A549 (cell line): ENCODE data around the gene RBP7. TPM values are rescaled to one million over a fixed set of nuclear protein-coding genes. Genes with fewer than 3 reads are reported as not detected.

Source experiments
- ATAC-seq, 2 experiments: fragments of 200-7000 bp in 1 of 2; fragments of >200 bp in 1 of 2; cut with Nextera tagmentation in 1 of 2; cut with Tn5 transposase in 1 of 2; 3 replicates each; pipeline versions ENCODE4 v1.8.0 to v1.9.1; 2018 to 2020; ENCODE audit warnings: mild to moderate bottlenecking in 1 of 2, moderate library complexity in 1 of 2
- CTCF ChIA-PET: fragments of 300-600 bp; sonication (Branson Sonifier 250); formaldehyde crosslinking; extraction: SDS; loops from one replicate; lab custom pipeline; 2021; ENCODE audit warnings: antibody characterized with exemption, inconsistent platforms; lab: Yijun Ruan, JAX
- POLR2A ChIA-PET: fragments of 350-600 bp; formaldehyde crosslinking; extraction: SDS; loops from one replicate; lab custom pipeline; 2021; ENCODE audit warnings: antibody characterized with exemption, inconsistent platforms; lab: Yijun Ruan, JAX
- DNase-seq, 2 experiments: peaks; one replicate each; pipeline versions ENCODE4 v3.0.0 to v3.0.0-alpha.2; 2011 to 2016; ENCODE audit warnings: low read depth in 1 of 2, low spot score in 1 of 2
- FAIRE-seq: peaks from 2 replicates; lab custom pipeline; 2011; peaks lifted over from hg19 to GRCh38; lab: Jason Lieb, UNC
- H3K27ac ChIP-seq, 2 experiments: fragments of >200 bp; sonication (Bioruptor Twin); formaldehyde crosslinking; 3 replicates each; pipeline ENCODE4 v1.5.1; 2016 to 2017
- H3K4me1 ChIP-seq: fragments of >200 bp; sonication (Bioruptor Twin); formaldehyde crosslinking; 3 replicates; pipeline ENCODE4 v1.6.1; 2016
- H3K4me2 ChIP-seq: fragments of >200 bp; sonication (Bioruptor Twin); formaldehyde crosslinking; 3 replicates; pipeline ENCODE4 v1.6.1; 2016
- H3K4me3 ChIP-seq: fragments of >200 bp; sonication (Bioruptor Twin); formaldehyde crosslinking; 3 replicates; pipeline ENCODE4 v1.5.1; 2016
- H3K9me3 ChIP-seq: fragments of >200 bp; sonication (Bioruptor Twin); formaldehyde crosslinking; 3 replicates; pipeline ENCODE4 v1.6.1; 2016
- BHLHE40 ChIP-seq: IDR thresholded peaks from 2 replicates; pipeline ENCODE4 v1.6.1; 2012; ENCODE audit warnings: low read depth, low read length, inconsistent platforms
- CBX2 ChIP-seq: fragments of 200-600 bp; sonication (generic); IDR thresholded peaks from 2 replicates; pipeline ENCODE4 v1.6.1; 2016; ENCODE audit warnings: low read depth, mild to moderate bottlenecking, borderline replicate concordance
- CEBPB ChIP-seq, 2 experiments: fragments of >200 bp in 1 of 2; sonication (Bioruptor Twin) in 1 of 2; formaldehyde crosslinking in 1 of 2; IDR thresholded peaks; 2 replicates each; pipeline ENCODE4 v1.6.1; 2012 to 2016
- CHD2 ChIP-seq: fragments of 150-350 bp; IDR thresholded peaks from 2 replicates; pipeline ENCODE4 v1.6.1; 2014; ENCODE audit warnings: low read length; ENCODE audit not compliant: partially characterized antibody
- EHF ChIP-seq: fragments of 250-450 bp; sonication (Bioruptor Pico); IDR thresholded peaks from 2 replicates; pipeline ENCODE4 v1.5.0; 2020; ENCODE audit warnings: mild to moderate bottlenecking
- FOSB ChIP-seq: fragments of 250-450 bp; sonication (Bioruptor Pico); IDR thresholded peaks from 2 replicates; pipeline ENCODE4 v1.5.0; 2020; ENCODE audit warnings: mild to moderate bottlenecking, moderate library complexity
- HDAC2 ChIP-seq: fragments of 200-600 bp; sonication (generic); IDR thresholded peaks from 2 replicates; pipeline ENCODE4 v1.6.1; 2016
- HOXB13 ChIP-seq: fragments of 250-450 bp; sonication (Bioruptor Pico); IDR thresholded peaks from 2 replicates; pipeline ENCODE4 v1.5.0; 2020; ENCODE audit warnings: low read depth, mild to moderate bottlenecking, moderate library complexity
- KDM5A ChIP-seq: fragments of 200-600 bp; sonication (generic); IDR thresholded peaks from 2 replicates; pipeline ENCODE4 v1.6.1; 2016; ENCODE audit warnings: antibody characterized with exemption, mild to moderate bottlenecking
- MYC ChIP-seq: IDR thresholded peaks from 2 replicates; pipeline ENCODE4 v1.6.1; 2012; ENCODE audit warnings: mild to moderate bottlenecking, inconsistent platforms, low read length, improper control_type of control experiment, borderline replicate concordance
- NPAS2 ChIP-seq: fragments of 250-450 bp; sonication (Bioruptor Pico); IDR thresholded peaks from 2 replicates; pipeline ENCODE4 v1.8.0; 2022; ENCODE audit warnings: mild to moderate bottlenecking, moderate library complexity, borderline replicate concordance
- PHF8 ChIP-seq: fragments of 200-600 bp; sonication (generic); IDR thresholded peaks from 2 replicates; pipeline ENCODE4 v1.6.1; 2016; ENCODE audit warnings: low read depth, mild to moderate bottlenecking, antibody characterized with exemption, moderate library complexity, borderline replicate concordance
- RAD21 ChIP-seq, 2 experiments: fragments of >200 bp in 1 of 2; sonication (Bioruptor Twin) in 1 of 2; formaldehyde crosslinking in 1 of 2; IDR thresholded peaks in 1 of 2; conservative IDR thresholded peaks in 1 of 2; 2 replicates in 1 of 2; 3 replicates in 1 of 2; pipeline ENCODE4 v1.6.1; 2012 to 2018; ENCODE audit warnings: inconsistent platforms in 1 of 2
- RARB ChIP-seq: fragments of 250-450 bp; sonication (Bioruptor Pico); IDR thresholded peaks from 2 replicates; pipeline ENCODE4 v1.8.0; 2021; ENCODE audit warnings: mild to moderate bottlenecking, moderate library complexity
- REST ChIP-seq: fragments of 200-600 bp; sonication (generic); IDR thresholded peaks from 2 replicates; pipeline ENCODE4 v1.6.1; 2016; ENCODE audit warnings: antibody characterized with exemption, mild to moderate bottlenecking, moderate library complexity
- RNF2 ChIP-seq: fragments of 200-600 bp; sonication (generic); IDR thresholded peaks from 2 replicates; pipeline ENCODE4 v1.6.1; 2016; ENCODE audit warnings: low read depth, mild to moderate bottlenecking, antibody characterized with exemption, moderate library complexity, borderline replicate concordance
- TFCP2L1 ChIP-seq: fragments of 250-450 bp; sonication (Bioruptor Pico); IDR thresholded peaks from 2 replicates; pipeline ENCODE4 v1.5.0; 2021; ENCODE audit warnings: mild to moderate bottlenecking
- TP53 ChIP-seq: fragments of 250-450 bp; sonication (Bioruptor Pico); IDR thresholded peaks from 2 replicates; pipeline ENCODE4 v1.5.0; 2021; ENCODE audit warnings: mild to moderate bottlenecking, moderate library complexity
- USF2 ChIP-seq: fragments of 450-650 bp; IDR thresholded peaks from 2 replicates; pipeline ENCODE4 v1.6.1; 2014; ENCODE audit warnings: antibody characterized with exemption
- ZC3H11A ChIP-seq: fragments of 450-650 bp; IDR thresholded peaks from 2 replicates; pipeline ENCODE4 v1.6.1; 2014; ENCODE audit warnings: antibody characterized with exemption, mild to moderate bottlenecking
- ZFP36 ChIP-seq: fragments of 450-650 bp; IDR thresholded peaks from 2 replicates; pipeline ENCODE4 v1.6.1; 2014; ENCODE audit warnings: borderline replicate concordance; ENCODE audit not compliant: partially characterized antibody
- ZNF302 ChIP-seq: fragments of 250-450 bp; sonication (Bioruptor Pico); IDR thresholded peaks from 2 replicates; pipeline ENCODE4 v1.9.0; 2021; ENCODE audit warnings: inconsistent platforms, mild to moderate bottlenecking, moderate library complexity
- ZSCAN20 ChIP-seq: fragments of 250-450 bp; sonication (Bioruptor Pico); IDR thresholded peaks from 2 replicates; pipeline ENCODE4 v1.8.0; 2022; ENCODE audit warnings: mild to moderate bottlenecking, moderate library complexity
- WGBS: methylation state at CpG from one replicate; pipeline ENCODE4 v1.1.6; 2017; ENCODE audit errors: missing lambda C conversion rate; 5-methylcytosine and 5-hydroxymethylcytosine counted together
- polyA plus RNA-seq, 4 experiments: library from polyadenylated mRNA; depleted of rRNA in 3 of 4; stranded (reverse); fragments of >200 nt; fragmentation: RNase III in 1 of 4; extraction: RNeasy Plus Mini Kit Qiagen cat#74134 plus additional on column Dnase treatment in 1 of 4; gene quantifications; 2 replicates in 3 of 4; 3 replicates in 1 of 4; pipeline ENCODE4 v1.2.3, GENCODE V29; 2011 to 2017
- TF ChIP-seq, protein P1 (sequence below): fragments of >200 bp; sonication (Bioruptor Twin); formaldehyde crosslinking; IDR thresholded peaks from 3 replicates; pipeline ENCODE4 v1.5.1; 2016
- TF ChIP-seq, protein P2 (sequence below): fragments of >200 bp; sonication (Bioruptor Twin); formaldehyde crosslinking; IDR thresholded peaks from 3 replicates; pipeline ENCODE4 v1.6.1; 2016
- TF ChIP-seq, protein P3 (sequence below): fragments of 250-450 bp; sonication (Bioruptor Pico); IDR thresholded peaks from 2 replicates; pipeline ENCODE4 v1.5.0; 2021; ENCODE audit warnings: mild to moderate bottlenecking, moderate library complexity, borderline replicate concordance

RBP7 gene
- polyA plus RNA-seq, 2 of the 4 experiments (the other 2 are of a cell fraction): 3.2 to 3.5 TPM

DNA sequence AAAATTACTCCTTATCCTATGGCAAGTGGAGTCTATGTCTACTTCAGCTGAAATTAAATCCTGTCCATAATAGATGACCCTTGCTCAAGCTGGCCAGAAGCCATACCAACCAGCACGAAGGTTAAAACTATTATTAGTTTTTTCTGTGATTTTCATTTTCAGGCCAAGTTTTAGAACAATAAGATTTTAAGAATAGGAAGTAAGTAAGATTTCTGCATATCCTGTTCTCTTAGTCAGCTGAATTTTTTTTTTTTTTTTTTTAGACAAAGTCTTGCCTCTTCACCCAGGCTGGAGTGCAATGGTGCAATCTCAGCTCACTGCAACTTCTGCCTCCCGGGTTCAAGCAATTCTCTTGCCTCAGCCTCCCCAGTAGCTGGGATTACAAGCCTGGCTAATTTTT lies 6.1 kb upstream of the RBP7 start:
- POLR2A ChIA-PET: no interaction called here
- no peak overlapping the region for H3K4me3 ChIP-seq
- H3K9me3 ChIP-seq: no peaks in the 10 kb centered on the region
- H3K27ac ChIP-seq: no peak overlapping the region
- ATAC-seq: no peak
- no peak for DNase-seq
- no peak overlapping the region for H3K4me2 ChIP-seq
- FAIRE-seq: no peak
- WGBS: 43% methylated on average over 2 of the region's 2 CpGs
- CTCF ChIA-PET: interaction anchor here (0.6 kb wide), 1 partner anchor 108 kb away, joined by 3 read pairs; no protein-coding TSS in a partner anchor
- H3K4me1 ChIP-seq: no peaks in the 10 kb centered on the region
- TF ChIP-seq, protein P1, sequence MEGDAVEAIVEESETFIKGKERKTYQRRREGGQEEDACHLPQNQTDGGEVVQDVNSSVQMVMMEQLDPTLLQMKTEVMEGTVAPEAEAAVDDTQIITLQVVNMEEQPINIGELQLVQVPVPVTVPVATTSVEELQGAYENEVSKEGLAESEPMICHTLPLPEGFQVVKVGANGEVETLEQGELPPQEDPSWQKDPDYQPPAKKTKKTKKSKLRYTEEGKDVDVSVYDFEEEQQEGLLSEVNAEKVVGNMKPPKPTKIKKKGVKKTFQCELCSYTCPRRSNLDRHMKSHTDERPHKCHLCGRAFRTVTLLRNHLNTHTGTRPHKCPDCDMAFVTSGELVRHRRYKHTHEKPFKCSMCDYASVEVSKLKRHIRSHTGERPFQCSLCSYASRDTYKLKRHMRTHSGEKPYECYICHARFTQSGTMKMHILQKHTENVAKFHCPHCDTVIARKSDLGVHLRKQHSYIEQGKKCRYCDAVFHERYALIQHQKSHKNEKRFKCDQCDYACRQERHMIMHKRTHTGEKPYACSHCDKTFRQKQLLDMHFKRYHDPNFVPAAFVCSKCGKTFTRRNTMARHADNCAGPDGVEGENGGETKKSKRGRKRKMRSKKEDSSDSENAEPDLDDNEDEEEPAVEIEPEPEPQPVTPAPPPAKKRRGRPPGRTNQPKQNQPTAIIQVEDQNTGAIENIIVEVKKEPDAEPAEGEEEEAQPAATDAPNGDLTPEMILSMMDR: no peak
- TF ChIP-seq RNF2 (no peak), ZNF302 (CRISPR knock-in tag) (no peak), FOSB (CRISPR knock-in tag) (no peak), RAD21 (conservative IDR thresholded peaks at IDR 0.05 in 1 of 2, IDR thresholded peaks at IDR 0.05 in 1 of 2) (no peak), ZC3H11A (no peak), ZFP36 (no peak), TP53 (CRISPR knock-in tag) (no peak), RARB (CRISPR knock-in tag) (no peak), ZSCAN20 (CRISPR knock-in tag) (no peak), TFCP2L1 (CRISPR knock-in tag) (no peak), KDM5A (no peak)

DNA sequence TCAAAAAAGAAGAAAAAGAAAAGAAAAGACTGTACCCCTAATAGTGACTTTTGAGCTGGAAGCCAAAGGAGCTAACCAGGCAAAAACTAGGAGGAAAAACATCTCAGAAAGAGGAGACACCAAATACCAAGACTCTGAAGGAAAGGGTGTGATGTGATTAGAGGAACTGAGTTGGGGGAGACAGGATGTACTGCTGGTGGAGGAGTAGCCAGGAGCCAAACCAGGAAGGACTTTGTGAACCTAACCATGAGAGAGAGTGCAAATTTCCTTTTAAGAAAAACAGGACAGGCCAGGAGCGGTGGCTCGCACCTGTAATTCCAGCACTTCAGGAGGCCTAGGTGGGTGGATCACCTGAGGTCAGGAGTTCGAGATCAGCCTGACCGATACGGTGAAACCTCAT lies 4.1 kb upstream of the RBP7 start:
- Histone ChIP-seq H3K4me2 (no peak overlapping the region), H3K4me3 (no peak overlapping the region), H3K9me3 (no peaks in the 10 kb centered on the region), H3K27ac (no peak overlapping the region), H3K4me1 (no peaks in the 10 kb centered on the region)
- no peak for TF ChIP-seq FOSB (CRISPR knock-in tag)
- TF ChIP-seq REST: no peak
- no peak for TF ChIP-seq CEBPB (IDR thresholded peaks at IDR 0.05)
- TF ChIP-seq CHD2: no peak
- TF ChIP-seq, protein P2, sequence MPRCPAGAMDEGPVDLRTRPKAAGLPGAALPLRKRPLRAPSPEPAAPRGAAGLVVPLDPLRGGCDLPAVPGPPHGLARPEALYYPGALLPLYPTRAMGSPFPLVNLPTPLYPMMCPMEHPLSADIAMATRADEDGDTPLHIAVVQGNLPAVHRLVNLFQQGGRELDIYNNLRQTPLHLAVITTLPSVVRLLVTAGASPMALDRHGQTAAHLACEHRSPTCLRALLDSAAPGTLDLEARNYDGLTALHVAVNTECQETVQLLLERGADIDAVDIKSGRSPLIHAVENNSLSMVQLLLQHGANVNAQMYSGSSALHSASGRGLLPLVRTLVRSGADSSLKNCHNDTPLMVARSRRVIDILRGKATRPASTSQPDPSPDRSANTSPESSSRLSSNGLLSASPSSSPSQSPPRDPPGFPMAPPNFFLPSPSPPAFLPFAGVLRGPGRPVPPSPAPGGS: no peak
- no peak for TF ChIP-seq PHF8
- TF ChIP-seq BHLHE40: no peak
- TF ChIP-seq RNF2: no peak
- TF ChIP-seq HDAC2: no peak
- no peak for TF ChIP-seq USF2
- no peak for TF ChIP-seq EHF (CRISPR knock-in tag)
- TF ChIP-seq NPAS2: no peak
- TF ChIP-seq HOXB13 (CRISPR knock-in tag): no peak
- no peak for TF ChIP-seq MYC
- TF ChIP-seq, protein P3, sequence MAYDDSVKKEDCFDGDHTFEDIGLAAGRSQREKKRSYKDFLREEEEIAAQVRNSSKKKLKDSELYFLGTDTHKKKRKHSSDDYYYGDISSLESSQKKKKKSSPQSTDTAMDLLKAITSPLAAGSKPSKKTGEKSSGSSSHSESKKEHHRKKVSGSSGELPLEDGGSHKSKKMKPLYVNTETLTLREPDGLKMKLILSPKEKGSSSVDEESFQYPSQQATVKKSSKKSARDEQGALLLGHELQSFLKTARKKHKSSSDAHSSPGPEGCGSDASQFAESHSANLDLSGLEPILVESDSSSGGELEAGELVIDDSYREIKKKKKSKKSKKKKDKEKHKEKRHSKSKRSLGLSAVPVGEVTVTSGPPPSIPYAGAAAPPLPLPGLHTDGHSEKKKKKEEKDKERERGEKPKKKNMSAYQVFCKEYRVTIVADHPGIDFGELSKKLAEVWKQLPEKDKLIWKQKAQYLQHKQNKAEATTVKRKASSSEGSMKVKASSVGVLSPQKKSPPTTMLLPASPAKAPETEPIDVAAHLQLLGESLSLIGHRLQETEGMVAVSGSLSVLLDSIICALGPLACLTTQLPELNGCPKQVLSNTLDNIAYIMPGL (CRISPR knock-in tag): no peak
- TF ChIP-seq CBX2: no peak
- TF ChIP-seq TP53 (CRISPR knock-in tag): no peak
- FAIRE-seq (no peak), ATAC-seq (no peak), DNase-seq (no peak)
- WGBS: 78% methylated on average over 5 of the region's 5 CpGs
- CTCF ChIA-PET: no interaction called here
- POLR2A ChIA-PET: no interaction called here
